22Rv1 (cell line): ENCODE results near the gene PCYOX1L.

Experiments used
- H3K27ac ChIP-seq: fragments of 450-650 bp; 2 replicates; pipeline ENCODE4 v1.5.1; 2017
- CTCF ChIP-seq: fragments of 450-650 bp; IDR thresholded peaks from 2 replicates; pipeline ENCODE4 v1.5.1; 2017; ENCODE audit warnings: mild to moderate bottlenecking
- ZFX ChIP-seq: fragments of 450-650 bp; IDR thresholded peaks from 2 replicates; pipeline ENCODE4 v1.6.1; 2017; ENCODE audit warnings: antibody characterized with exemption, borderline replicate concordance

The PCYOX1L gene

GRCh38 chr5:149413477-149414210 lies 55.8 kb downstream of the PCYOX1L start:
- no peak for TF ChIP-seq ZFX
- TF ChIP-seq CTCF, result no peak
- no peak overlapping the region for H3K27ac ChIP-seq

GRCh38 chr5:149414405-149415065 lies 56.7 kb downstream of the PCYOX1L start:
- no peak overlapping the region for H3K27ac ChIP-seq
- TF ChIP-seq CTCF (no peak), ZFX (no peak)

GRCh38 chr5:149415066-149415967 lies 57.5 kb downstream of the PCYOX1L start:
- TF ChIP-seq ZFX (no peak), CTCF (no peak)
- no peak overlapping the region for H3K27ac ChIP-seq

- TF ChIP-seq CTCF (no peak), ZFX (no peak)
- no peak overlapping the region for H3K27ac ChIP-seq
Measured at GRCh38 chr5:149416987-149417710, 59.3 kb downstream of the PCYOX1L start.

- TF ChIP-seq ZFX (no peak), CTCF (no peak)
- H3K27ac ChIP-seq, result no peak overlapping the region
Measured at GRCh38 chr5:149417711-149418368, 60.0 kb downstream of the PCYOX1L start.

GRCh38 chr5:149418910-149419531 lies 61.2 kb downstream of the PCYOX1L start:
- TF ChIP-seq ZFX, result no peak

More at GRCh38 chr5:149418910-149419531, 61.2 kb downstream of the PCYOX1L start:
- no peak overlapping the region for H3K27ac ChIP-seq
